SK-N-SH treated with all-trans-retinoic acid at 6 μM for 48 hours (cell line): ENCODE results near the gene PLEKHF1.

ENCODE experiments used
- ATAC-seq: fragments of 200-7000 bp; cut with Tn5 transposase; 3 replicates; pipeline ENCODE4 v1.9.1; 2020; ENCODE audit warnings: mild to moderate bottlenecking, moderate library complexity
- BACH2 ChIP-seq: fragments of 250-450 bp; sonication (Bioruptor Pico); IDR thresholded peaks from 2 replicates; pipeline ENCODE4 v1.9.0; 2021; ENCODE audit warnings: mild to moderate bottlenecking, borderline replicate concordance
- ESRRG ChIP-seq: fragments of 250-450 bp; sonication (Bioruptor Pico); IDR thresholded peaks from 2 replicates; pipeline ENCODE4 v1.6.1; 2021; ENCODE audit warnings: mild to moderate bottlenecking
- GLIS3 ChIP-seq: fragments of 250-450 bp; sonication (Bioruptor Pico); IDR thresholded peaks from 2 replicates; pipeline ENCODE4 v1.5.0; 2020; ENCODE audit warnings: mild to moderate bottlenecking, moderate library complexity
- ISL1 ChIP-seq: fragments of 250-450 bp; sonication (Bioruptor Pico); IDR thresholded peaks from 2 replicates; pipeline ENCODE4 v2.1.2; 2022; ENCODE audit warnings: mild to moderate bottlenecking, moderate library complexity
- OSR1 ChIP-seq: fragments of 250-450 bp; sonication (Bioruptor Pico); IDR thresholded peaks from 2 replicates; pipeline ENCODE4 v1.8.0; 2022; ENCODE audit warnings: moderate library complexity, mild to moderate bottlenecking, inconsistent platforms
- PPARA ChIP-seq: fragments of 250-450 bp; sonication (Bioruptor Pico); IDR thresholded peaks from 2 replicates; pipeline ENCODE4 v1.5.0; 2020; ENCODE audit warnings: mild to moderate bottlenecking, borderline replicate concordance
- RARB ChIP-seq: fragments of 250-450 bp; sonication (Bioruptor Pico); IDR thresholded peaks from 2 replicates; pipeline ENCODE4 v1.8.0; 2021; ENCODE audit warnings: mild to moderate bottlenecking, moderate library complexity
- SNAI2 ChIP-seq: fragments of 250-450 bp; sonication (Bioruptor Pico); IDR thresholded peaks from 2 replicates; pipeline ENCODE4 v1.5.0; 2020; ENCODE audit warnings: mild to moderate bottlenecking, moderate library complexity
- TCF4 ChIP-seq: fragments of 250-450 bp; sonication (Bioruptor Pico); IDR thresholded peaks from 2 replicates; pipeline ENCODE4 v1.8.0; 2021; ENCODE audit warnings: mild to moderate bottlenecking, moderate library complexity, borderline replicate concordance
- TOX ChIP-seq: fragments of 250-450 bp; sonication (Bioruptor Pico); IDR thresholded peaks from 2 replicates; pipeline ENCODE4 v1.8.0; 2021; ENCODE audit warnings: mild to moderate bottlenecking, moderate library complexity, borderline replicate concordance
- ZC3H10 ChIP-seq: fragments of 250-450 bp; sonication (Bioruptor Pico); IDR thresholded peaks from 2 replicates; pipeline ENCODE4 v1.5.1; 2021; ENCODE audit warnings: mild to moderate bottlenecking, moderate library complexity
- ZFP3 ChIP-seq: fragments of 250-450 bp; sonication (Bioruptor Pico); IDR thresholded peaks from 2 replicates; pipeline ENCODE4 v1.5.0; 2020; ENCODE audit warnings: mild to moderate bottlenecking, moderate library complexity
- ZFP30 ChIP-seq: fragments of 450-650 bp; formaldehyde crosslinking; IDR thresholded peaks from 2 replicates; pipeline ENCODE4 v1.5.0; 2022; ENCODE audit warnings: mild to moderate bottlenecking, moderate library complexity
- ZNF70 ChIP-seq: fragments of 450-650 bp; formaldehyde crosslinking; IDR thresholded peaks from 2 replicates; pipeline ENCODE4 v1.5.0; 2020; ENCODE audit warnings: mild to moderate bottlenecking, moderate library complexity
- ZNF8 ChIP-seq: fragments of 450-650 bp; formaldehyde crosslinking; IDR thresholded peaks from 2 replicates; pipeline ENCODE4 v1.5.0; 2020; ENCODE audit warnings: mild to moderate bottlenecking, moderate library complexity
- TF ChIP-seq, protein P1 (sequence below): fragments of 250-450 bp; sonication (Bioruptor Pico); IDR thresholded peaks from 2 replicates; pipeline ENCODE4 v1.5.1; 2020; ENCODE audit warnings: low read depth, mild to moderate bottlenecking, moderate library complexity
- TF ChIP-seq, protein P2 (sequence below): fragments of 250-450 bp; sonication (Bioruptor Pico); IDR thresholded peaks from 2 replicates; pipeline ENCODE4 v1.5.1; 2021; ENCODE audit warnings: mild to moderate bottlenecking, moderate library complexity
- TF ChIP-seq, protein P3 (sequence below): fragments of 250-450 bp; sonication (Bioruptor Pico); IDR thresholded peaks from 2 replicates; pipeline ENCODE4 v1.8.0; 2021; ENCODE audit warnings: low read depth, mild to moderate bottlenecking, moderate library complexity, borderline replicate concordance
- TF ChIP-seq, protein P4 (sequence below): fragments of 250-450 bp; sonication (Bioruptor Pico); IDR thresholded peaks from 2 replicates; pipeline ENCODE4 v1.5.0; 2020; ENCODE audit warnings: mild to moderate bottlenecking, moderate library complexity

Gene PLEKHF1

DNA sequence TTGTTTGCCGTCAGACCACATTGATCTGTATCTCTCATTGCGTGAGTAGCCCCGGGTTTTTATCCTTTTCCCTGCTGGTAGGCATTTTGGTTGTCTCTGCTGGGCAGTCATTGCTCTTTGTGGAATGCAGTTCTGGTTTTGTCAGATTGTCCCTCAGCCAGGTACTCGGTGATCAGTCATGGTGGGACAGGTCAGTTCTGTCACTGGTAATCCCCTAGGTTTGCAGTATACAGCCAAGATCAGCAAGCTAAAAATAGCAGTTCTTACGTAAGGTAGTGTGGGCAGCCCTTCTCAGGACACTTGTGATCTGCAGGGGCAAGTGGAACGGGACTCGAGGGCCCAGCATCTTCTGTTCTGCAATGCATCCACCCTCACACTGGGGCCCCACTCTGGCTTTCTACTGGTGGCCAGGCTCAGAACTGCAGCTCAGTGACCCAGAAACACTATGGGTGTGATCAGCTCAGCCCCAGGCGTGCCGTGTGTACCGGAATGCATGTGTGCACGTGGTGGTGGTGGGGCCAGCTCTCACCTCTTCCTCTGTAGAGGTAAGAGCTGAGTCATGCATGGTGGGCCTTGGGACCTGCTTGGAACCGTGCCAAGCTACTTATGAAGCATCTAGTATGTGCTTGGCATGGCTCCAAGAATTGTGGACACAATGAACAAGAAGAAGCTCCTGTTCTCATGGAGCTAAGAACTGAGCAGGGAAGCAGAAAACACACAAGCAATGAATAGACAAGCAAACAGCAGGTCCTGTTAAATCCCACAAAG is 6.3 kb downstream of the PLEKHF1 start (continued):
- TF ChIP-seq, protein P1, sequence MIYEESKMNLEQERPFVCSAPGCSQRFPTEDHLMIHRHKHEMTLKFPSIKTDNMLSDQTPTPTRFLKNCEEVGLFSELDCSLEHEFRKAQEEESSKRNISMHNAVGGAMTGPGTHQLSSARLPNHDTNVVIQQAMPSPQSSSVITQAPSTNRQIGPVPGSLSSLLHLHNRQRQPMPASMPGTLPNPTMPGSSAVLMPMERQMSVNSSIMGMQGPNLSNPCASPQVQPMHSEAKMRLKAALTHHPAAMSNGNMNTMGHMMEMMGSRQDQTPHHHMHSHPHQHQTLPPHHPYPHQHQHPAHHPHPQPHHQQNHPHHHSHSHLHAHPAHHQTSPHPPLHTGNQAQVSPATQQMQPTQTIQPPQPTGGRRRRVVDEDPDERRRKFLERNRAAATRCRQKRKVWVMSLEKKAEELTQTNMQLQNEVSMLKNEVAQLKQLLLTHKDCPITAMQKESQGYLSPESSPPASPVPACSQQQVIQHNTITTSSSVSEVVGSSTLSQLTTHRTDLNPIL (CRISPR knock-in tag) = no peak
- no peak for TF ChIP-seq ZC3H10 (CRISPR knock-in tag)

DNA sequence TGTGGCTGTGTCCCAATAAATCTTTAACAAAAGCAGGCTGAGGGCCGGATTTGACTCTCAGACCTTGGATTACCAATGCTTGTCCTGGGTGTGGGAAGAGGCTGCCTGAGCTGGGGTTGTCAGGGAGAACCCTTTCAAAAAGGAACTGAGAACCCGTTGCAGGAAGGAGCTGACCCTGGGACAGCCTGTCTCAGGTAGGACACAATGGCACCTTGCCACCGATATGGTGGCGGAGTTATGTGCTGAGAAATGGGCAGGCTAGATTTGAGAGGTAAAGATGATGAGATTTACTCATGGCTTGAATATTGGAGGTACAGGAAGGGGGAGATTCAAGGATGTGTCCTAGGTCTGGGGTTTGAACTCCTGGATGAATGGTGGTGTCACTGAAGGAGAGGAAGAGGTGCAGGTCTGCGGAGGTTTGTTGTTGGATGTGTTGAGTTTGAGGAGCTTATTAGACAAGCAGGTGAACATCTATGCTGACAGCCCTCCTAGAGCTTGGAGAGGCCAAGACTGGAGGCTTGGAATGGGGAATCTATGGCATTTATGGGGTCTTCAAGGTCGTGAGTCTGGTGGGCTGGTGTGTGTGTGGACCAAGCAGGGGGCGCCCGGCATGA is 7.2 kb downstream of the PLEKHF1 start:
- no peak for ATAC-seq
- TF ChIP-seq TOX = no peak
- TF ChIP-seq ZC3H10 (CRISPR knock-in tag) = no peak
- TF ChIP-seq, protein P2, sequence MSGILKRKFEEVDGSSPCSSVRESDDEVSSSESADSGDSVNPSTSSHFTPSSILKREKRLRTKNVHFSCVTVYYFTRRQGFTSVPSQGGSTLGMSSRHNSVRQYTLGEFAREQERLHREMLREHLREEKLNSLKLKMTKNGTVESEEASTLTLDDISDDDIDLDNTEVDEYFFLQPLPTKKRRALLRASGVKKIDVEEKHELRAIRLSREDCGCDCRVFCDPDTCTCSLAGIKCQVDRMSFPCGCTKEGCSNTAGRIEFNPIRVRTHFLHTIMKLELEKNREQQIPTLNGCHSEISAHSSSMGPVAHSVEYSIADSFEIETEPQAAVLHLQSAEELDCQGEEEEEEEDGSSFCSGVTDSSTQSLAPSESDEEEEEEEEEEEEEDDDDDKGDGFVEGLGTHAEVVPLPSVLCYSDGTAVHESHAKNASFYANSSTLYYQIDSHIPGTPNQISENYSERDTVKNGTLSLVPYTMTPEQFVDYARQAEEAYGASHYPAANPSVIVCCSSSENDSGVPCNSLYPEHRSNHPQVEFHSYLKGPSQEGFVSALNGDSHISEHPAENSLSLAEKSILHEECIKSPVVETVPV (CRISPR knock-in tag) = no peak
- no peak for TF ChIP-seq RARB (CRISPR knock-in tag)
- no peak for TF ChIP-seq ISL1 (CRISPR knock-in tag)
- TF ChIP-seq, protein P3, sequence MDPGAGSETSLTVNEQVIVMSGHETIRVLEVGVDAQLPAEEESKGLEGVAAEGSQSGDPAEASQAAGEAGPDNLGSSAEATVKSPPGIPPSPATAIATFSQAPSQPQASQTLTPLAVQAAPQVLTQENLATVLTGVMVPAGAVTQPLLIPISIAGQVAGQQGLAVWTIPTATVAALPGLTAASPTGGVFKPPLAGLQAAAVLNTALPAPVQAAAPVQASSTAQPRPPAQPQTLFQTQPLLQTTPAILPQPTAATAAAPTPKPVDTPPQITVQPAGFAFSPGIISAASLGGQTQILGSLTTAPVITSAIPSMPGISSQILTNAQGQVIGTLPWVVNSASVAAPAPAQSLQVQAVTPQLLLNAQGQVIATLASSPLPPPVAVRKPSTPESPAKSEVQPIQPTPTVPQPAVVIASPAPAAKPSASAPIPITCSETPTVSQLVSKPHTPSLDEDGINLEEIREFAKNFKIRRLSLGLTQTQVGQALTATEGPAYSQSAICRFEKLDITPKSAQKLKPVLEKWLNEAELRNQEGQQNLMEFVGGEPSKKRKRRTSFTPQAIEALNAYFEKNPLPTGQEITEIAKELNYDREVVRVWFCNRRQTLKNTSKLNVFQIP = no peak
- TF ChIP-seq OSR1 = no peak
- TF ChIP-seq ZFP30 = no peak
- no peak for TF ChIP-seq ZNF8
- no peak for TF ChIP-seq ESRRG (CRISPR knock-in tag)
- TF ChIP-seq, protein P4, sequence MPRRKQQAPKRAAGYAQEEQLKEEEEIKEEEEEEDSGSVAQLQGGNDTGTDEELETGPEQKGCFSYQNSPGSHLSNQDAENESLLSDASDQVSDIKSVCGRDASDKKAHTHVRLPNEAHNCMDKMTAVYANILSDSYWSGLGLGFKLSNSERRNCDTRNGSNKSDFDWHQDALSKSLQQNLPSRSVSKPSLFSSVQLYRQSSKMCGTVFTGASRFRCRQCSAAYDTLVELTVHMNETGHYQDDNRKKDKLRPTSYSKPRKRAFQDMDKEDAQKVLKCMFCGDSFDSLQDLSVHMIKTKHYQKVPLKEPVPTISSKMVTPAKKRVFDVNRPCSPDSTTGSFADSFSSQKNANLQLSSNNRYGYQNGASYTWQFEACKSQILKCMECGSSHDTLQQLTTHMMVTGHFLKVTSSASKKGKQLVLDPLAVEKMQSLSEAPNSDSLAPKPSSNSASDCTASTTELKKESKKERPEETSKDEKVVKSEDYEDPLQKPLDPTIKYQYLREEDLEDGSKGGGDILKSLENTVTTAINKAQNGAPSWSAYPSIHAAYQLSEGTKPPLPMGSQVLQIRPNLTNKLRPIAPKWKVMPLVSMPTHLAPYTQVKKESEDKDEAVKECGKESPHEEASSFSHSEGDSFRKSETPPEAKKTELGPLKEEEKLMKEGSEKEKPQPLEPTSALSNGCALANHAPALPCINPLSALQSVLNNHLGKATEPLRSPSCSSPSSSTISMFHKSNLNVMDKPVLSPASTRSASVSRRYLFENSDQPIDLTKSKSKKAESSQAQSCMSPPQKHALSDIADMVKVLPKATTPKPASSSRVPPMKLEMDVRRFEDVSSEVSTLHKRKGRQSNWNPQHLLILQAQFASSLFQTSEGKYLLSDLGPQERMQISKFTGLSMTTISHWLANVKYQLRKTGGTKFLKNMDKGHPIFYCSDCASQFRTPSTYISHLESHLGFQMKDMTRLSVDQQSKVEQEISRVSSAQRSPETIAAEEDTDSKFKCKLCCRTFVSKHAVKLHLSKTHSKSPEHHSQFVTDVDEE (CRISPR knock-in tag) = no peak
- TF ChIP-seq TCF4 = no peak
- TF ChIP-seq GLIS3 (CRISPR knock-in tag) = no peak
- no peak for TF ChIP-seq ZFP3 (CRISPR knock-in tag)

DNA sequence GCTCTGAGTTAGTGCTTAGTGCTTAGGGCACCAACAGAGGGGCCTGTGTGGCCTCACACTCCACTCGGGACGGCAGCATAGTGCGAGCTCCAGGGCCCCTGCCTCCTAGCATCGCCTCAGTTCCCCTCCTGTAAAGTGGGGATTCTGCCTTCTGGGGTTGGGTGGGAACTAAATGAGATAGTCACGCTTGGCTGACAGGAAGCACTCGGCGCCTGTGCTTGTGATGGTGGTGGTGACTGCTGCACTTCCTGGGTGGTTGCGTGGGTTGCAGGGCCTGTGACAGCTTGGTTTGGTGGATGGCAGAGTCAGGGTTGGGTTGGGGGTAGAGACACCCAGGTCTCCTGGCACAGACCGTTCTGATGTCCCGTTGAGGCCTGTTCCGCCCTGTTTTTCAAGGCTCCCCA is 7.7 kb downstream of the PLEKHF1 start:
- TF ChIP-seq SNAI2 (CRISPR knock-in tag) = no peak
- no peak for TF ChIP-seq PPARA (CRISPR knock-in tag)
- no peak for TF ChIP-seq GLIS3 (CRISPR knock-in tag)
- no peak for TF ChIP-seq OSR1
- TF ChIP-seq, protein P2 (CRISPR knock-in tag) = no peak
- no peak for TF ChIP-seq ISL1 (CRISPR knock-in tag)
- no peak for TF ChIP-seq ZNF70
- TF ChIP-seq ZNF8 = no peak
- no peak for TF ChIP-seq BACH2
- no peak for TF ChIP-seq RARB (CRISPR knock-in tag)

More for the DNA sequence above, 7.7 kb downstream of the PLEKHF1 start:
- ATAC-seq = no peak
